Cardiac fibroblast (primary cell): ENCODE data around the gene TAS2R3.
"Not testable (repeated sequence)": the region's sequence is repeated elsewhere in the genome, so short reads cannot be mapped to it uniquely, and the experiment has no call there.

ENCODE experiments used
- DNase-seq, 2 donors: peaks; one replicate each; pipeline versions ENCODE4 v3.0.0 to v3.0.0-alpha.2; 2010; ENCODE audit warnings: low read depth in 2 of 2
- H3K4me3 ChIP-seq, 2 donors: replicated peaks in 1 of 2; 1 replicate in 1 of 2; 2 replicates in 1 of 2; pipeline ENCODE4 v1.5.1; 2011; ENCODE audit warnings: low read depth in 2 of 2, low read length in 2 of 2, mild to moderate bottlenecking in 2 of 2, moderate library complexity in 1 of 2
- TF ChIP-seq, protein P1 (sequence below): IDR thresholded peaks from one replicate; pipeline ENCODE4 v1.5.1; 2011; ENCODE audit warnings: low read depth, mild to moderate bottlenecking, low read length, inconsistent platforms

TAS2R3 gene

GRCh38 chr7:141742229-141742628 is 21.7 kb upstream of the TAS2R3 start:
- no peak for DNase-seq
- TF ChIP-seq, protein P1, sequence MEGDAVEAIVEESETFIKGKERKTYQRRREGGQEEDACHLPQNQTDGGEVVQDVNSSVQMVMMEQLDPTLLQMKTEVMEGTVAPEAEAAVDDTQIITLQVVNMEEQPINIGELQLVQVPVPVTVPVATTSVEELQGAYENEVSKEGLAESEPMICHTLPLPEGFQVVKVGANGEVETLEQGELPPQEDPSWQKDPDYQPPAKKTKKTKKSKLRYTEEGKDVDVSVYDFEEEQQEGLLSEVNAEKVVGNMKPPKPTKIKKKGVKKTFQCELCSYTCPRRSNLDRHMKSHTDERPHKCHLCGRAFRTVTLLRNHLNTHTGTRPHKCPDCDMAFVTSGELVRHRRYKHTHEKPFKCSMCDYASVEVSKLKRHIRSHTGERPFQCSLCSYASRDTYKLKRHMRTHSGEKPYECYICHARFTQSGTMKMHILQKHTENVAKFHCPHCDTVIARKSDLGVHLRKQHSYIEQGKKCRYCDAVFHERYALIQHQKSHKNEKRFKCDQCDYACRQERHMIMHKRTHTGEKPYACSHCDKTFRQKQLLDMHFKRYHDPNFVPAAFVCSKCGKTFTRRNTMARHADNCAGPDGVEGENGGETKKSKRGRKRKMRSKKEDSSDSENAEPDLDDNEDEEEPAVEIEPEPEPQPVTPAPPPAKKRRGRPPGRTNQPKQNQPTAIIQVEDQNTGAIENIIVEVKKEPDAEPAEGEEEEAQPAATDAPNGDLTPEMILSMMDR = no peak
- H3K4me3 ChIP-seq = no peak overlapping the region

DNA sequence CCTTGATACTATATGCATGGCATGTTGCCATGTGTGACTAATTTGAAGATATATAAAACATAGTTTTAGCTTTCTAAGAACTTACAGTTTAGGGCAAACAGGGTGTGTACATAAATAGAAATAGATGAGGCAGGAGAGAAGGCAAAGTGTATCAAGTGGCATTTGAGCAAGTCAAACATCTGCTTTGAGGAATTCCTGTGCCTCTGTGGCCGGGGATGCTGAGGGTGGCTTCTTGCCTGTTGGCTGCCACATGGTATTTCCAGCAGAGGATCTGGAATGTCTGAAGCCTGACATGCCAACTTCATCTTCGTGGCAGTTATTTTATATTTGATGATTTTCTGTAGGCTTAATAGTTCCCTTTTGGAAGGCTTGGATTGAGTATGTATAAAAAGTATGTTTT is 19.8 kb upstream of the TAS2R3 start:
- H3K4me3 ChIP-seq = no peak overlapping the region
- TF ChIP-seq, protein P1 = no peak
- no peak for DNase-seq

- TF ChIP-seq, protein P1 = no peak
- no peak overlapping the region for H3K4me3 ChIP-seq
- peak in 1 of 2 donors; percentile 29 for DNase-seq
Observed at GRCh38 chr7:141748396-141748795, 15.5 kb upstream of the TAS2R3 start.

- peak; percentile 17 to 23 for DNase-seq
- H3K4me3 ChIP-seq = not testable (repeated sequence)
Observed at GRCh38 chr7:141751904-141752303, 12.0 kb upstream of the TAS2R3 start.

DNA sequence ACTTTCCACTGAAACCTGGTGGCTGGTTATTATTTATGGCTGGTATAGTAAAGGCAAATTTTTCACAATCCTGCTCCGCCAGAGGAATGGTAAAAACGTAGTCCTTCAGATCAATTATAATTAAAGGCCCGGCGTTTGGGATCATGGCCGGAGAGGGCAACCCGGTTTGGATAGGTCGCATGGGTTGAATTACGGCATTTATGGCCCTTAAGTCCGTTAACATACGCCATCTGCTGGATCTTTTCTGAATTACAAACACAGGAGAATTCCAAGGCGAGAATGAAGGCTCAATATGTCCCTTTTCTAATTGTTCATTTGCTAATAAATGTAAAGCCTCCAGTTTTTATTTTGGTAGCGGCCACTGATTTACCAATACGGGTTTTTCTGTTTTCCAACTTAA is 11.3 kb upstream of the TAS2R3 start:
- DNase-seq = peak in 1 of 2 donors; percentile 26
- TF ChIP-seq, protein P1 = peak; percentile 30
- H3K4me3 ChIP-seq = no peak overlapping the region

DNA sequence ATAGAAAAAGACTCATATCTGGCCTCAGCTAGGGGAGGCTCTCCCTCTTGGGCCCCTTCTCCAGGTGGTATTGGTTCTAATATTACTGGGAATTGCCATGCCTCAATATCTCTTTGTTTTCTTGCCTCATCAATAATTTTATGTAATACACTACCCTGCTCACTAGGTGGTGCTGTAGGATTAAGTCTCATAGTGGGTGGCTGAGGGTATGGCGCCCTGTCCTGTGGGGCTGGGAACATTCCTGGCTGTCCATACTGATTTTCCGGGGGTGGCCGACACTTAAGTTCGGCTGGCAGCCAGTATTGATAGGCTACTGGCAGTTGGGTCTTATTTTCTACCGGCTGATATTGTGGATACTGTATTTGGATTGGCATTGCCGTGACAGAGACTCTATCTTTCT is 9.0 kb upstream of the TAS2R3 start:
- TF ChIP-seq, protein P1 = peak; percentile 51
- DNase-seq = peak; percentile 16 to 54
- H3K4me3 ChIP-seq = no peak overlapping the region

- H3K4me3 ChIP-seq, DNase-seq: not testable (repeated sequence)
Observed at GRCh38 chr7:141770083-141770583, 6.2 kb downstream of the TAS2R3 start.

- no peak for DNase-seq
Observed at GRCh38 chr7:141776374-141776773, 12.5 kb downstream of the TAS2R3 start, which contains the start of gene TAS2R4. Gene TAS2R4, plus strand, starts transcription at chr7:141776674. Its CDS starts 1,815 bp downstream, at chr7:141778489.

More at GRCh38 chr7:141776374-141776773, 12.5 kb downstream of the TAS2R3 start, which contains the start of gene TAS2R4:
- TF ChIP-seq, protein P1 = no peak
- H3K4me3 ChIP-seq = no peak within 1 kb of the TSS
